Measurements from ENCODE around the gene BRDT.

The BRDT gene

DNA sequence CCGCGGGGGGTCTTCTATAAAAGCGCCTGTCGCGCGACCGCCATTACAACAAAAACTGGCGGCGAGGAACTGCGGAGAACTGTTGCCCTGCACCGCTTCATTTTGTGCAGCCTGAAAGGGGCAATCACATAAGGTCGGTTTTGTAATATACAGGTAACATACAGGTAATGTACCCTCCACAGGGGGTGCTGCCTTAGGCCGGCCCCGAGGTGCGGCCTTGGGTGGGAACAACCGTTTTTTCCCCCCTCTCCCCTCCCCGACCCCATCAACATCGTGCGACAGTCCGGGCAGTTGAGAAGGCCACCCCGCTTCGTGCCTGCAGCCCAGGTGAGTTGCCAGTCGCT lies at the start of gene BRDT:
Gene BRDT (plus strand): TSS at position 46 of the 344 bp plus-strand sequence. CDS start 13,354 bp downstream, outside the sequence.
- no peak for DNase-seq

DNA sequence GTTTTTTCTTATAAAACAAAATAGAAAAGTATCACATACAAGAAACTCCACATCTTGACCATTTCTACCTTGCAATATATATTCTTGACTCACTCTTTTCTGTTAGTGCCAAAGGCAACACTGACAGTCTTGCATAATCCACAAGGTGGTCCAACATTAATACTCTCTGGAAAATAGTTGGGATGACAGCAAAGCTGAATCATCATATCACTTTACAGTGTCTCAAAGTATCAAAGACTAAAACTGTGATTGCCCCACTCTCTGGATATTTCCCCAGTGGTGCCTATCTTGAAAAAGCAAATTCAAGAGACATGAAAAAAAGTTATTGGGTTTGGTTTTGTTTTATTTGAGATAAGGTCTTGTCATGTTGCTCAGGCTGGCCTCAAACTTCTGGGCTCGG lies 48.6 kb upstream of the BRDT start:
- no peak for DNase-seq

- no peak for DNase-seq
Observed at GRCh38 chr1:91901231-91901630, 48.0 kb upstream of the BRDT start.

GRCh38 chr1:91912266-91912665 lies 36.9 kb upstream of the BRDT start:
- no peak for DNase-seq

GRCh38 chr1:91913018-91913417 lies 36.2 kb upstream of the BRDT start:
- DNase-seq, result no peak

GRCh38 chr1:91916046-91916445 lies 33.2 kb upstream of the BRDT start:
- DNase-seq, result no peak

DNA sequence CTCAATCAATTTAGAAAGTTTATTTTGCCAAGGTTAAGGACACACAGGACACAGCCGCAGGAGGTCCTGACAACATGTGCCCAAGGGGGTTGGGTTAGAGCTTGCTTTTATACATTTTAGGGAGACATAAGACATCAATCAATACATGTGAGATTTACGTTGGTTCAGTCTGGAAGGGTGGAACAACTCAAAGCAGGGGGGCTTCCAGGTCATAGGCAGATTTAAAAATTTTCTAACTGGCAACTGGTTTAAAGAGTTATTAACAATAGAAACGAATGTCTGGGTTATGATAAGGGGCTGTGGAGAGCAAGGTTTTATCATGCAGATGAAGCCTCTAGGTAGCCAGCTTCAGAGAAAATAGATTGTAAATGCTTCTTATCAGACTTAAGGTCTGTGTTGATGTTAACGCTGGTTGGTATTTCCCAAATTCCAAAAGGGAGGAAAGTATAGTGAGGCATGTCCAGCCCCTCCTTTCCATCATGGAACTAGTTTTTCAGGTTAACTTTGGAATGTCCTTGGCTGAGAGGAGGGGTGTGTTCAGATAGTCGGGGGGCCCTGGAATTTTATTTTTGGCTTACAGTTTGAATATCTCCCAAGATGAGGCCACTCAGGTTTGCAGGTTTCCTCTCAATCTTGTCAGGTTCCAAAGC lies 32.3 kb upstream of the BRDT start:
- DNase-seq, result no peak

DNA sequence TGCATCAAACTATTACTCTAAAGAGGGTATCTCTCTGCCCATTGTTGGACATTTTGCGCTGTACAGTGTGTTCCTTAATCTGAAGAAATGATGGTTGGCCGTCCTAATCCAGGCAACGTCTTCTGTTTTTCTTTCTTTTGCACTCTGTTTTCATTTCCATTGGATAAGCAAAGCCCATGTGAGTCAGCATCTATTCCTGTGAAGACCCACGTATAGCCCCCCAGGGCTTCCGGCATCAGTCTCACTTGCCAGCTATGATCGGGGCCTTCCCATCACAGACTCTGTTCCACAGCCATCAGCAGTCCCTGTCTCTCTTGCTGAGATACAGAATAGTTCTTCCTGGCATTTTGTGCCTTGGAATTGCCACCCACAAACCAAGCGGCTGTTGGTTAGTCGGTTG lies 29.2 kb upstream of the BRDT start:
- no peak for DNase-seq

DNA sequence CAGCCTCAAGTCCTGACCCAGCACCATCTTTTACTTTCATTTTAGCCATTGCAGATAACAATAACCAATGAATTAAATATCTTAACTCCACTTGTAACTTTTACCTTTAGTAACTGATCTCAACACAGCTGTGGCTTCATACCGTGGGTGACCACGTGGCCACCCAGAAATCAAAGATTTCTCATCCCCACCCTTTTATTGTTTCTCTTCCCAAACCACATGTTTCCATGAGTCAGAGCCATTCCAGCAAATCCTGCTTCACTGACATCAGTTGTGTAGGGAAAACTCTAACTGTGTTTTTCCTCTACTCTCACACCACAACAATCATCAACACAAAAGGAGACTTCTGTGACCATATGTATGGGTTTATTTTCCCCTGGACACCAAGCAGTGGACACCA lies 25.1 kb upstream of the BRDT start:
- DNase-seq, result no peak

- DNase-seq, result no peak
Observed at GRCh38 chr1:91925644-91926435, 23.4 kb upstream of the BRDT start.

DNA sequence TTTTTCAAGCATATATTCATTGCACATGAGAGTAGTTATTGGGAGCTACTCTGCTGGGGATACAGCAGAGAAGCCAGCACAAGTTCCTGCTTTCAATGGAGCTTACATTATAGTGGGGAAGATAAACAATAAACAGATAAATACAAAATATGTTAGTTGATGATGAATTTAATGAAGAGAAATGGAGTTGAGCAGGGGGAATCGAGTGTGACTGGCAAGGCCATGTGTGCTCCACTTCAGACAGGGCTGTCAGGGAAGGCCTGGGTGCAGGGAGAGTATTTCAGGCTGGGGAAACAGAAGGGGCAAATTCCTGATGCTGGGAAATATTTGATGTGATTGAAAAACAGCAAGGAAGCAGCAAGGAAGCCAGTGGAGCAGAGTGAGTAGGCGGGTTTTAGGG lies 21.2 kb upstream of the BRDT start:
- DNase-seq, result no peak

- no peak for DNase-seq
Observed at GRCh38 chr1:91929250-91929649, 20.0 kb upstream of the BRDT start.

DNA sequence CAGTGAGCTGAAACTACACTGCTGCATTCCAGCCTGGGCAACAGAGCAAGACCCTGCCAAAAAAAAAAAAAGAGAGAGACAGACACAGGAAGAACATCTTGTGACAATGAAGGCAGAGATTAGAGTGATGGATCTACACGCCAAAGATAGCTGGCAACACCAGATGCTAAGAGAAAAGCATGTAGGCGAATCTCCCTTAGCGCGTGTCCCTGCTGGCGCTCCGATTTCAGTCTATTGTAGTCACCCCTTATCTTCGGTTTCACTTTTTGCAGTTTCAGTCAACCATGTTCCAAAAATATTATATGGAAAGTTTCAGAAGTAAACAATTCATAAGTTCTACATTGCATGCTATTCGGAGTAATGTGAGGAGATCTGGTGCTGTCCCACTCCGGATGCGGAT lies 11.6 kb upstream of the BRDT start:
- no peak for DNase-seq

DNA sequence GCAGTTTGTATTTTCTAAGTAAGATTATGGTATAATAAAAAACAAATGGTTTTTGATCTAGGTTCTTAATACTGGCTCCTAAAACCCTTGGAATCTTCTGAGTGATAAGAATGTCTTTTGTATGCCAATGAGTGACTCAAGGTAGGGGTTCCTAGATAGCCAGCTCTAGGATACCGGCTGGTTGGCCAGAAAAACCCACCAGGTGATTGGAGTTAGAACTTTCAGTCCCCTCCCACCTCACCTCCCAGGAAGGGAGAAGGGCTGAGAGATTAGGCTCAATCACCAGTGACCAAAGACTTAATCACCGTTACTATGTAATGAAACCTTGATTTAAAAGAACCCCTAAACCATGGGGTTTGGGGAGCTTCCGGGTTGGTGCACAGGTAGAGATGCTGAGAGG lies 8.7 kb upstream of the BRDT start:
- DNase-seq, result no peak

DNA sequence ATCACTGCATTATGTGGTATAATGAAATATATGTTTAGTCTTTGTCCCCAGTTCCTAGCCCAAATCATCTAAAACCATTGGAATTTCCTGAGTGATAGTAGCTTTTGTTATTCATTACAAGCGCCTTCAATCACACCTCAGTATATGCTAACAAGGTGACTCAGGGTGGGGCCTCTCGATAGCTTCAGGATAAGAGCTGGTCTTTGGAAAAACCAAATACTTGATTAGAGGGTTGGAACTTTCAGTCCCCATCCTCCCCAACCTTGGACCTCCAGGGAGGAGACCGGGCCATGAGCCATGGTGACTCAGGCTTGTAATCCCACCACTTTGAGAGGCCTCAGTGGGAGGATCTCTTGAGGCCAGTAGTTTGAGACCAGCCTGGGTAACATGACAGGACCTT lies 5.1 kb upstream of the BRDT start:
- no peak for DNase-seq

GRCh38 chr1:91948097-91948496 lies 1.1 kb upstream of the BRDT start:
- DNase-seq, result no peak

- DNase-seq, result no peak
Observed at GRCh38 chr1:91948501-91949355, 473 bp upstream of the BRDT start.

GRCh38 chr1:91952187-91952586 lies 3.0 kb downstream of the BRDT start:
- no peak for DNase-seq

DNA sequence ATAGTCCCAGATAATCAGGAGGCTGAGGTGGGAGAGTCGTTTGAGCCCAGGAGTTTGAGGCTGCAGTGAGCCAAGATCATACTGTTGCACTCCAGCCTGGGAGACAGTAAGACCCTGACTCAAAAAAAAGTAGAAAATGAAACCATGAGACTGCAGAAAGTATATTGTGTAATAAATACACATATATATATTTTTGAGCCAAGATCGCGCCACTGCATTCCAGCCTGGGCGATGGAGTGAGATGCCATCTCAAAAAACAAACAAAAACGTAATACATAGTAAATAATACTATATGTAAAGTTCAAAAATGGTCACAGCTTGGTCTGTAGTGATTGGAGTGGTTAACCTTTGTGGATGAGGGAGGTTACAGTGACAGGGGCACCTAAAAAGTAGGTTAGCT lies 9.7 kb downstream of the BRDT start:
- DNase-seq, result no peak

GRCh38 chr1:91968334-91968733 lies 19.1 kb downstream of the BRDT start:
- DNase-seq, result no peak

DNA sequence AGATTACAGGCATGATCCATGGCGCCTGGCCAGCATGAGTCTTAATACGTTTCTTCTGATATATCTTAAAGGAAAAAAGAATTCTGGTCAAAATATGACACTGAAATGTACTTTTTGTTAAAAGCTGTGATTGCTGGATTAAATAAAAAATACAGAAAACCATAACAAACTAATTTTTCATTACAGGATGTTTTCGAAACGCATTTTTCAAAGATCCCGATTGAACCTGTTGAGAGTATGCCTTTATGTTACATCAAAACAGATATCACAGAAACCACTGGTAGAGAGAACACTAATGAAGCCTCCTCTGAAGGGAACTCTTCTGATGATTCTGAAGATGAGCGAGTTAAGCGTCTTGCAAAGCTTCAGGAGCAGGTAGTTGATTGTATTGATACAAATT lies 30.2 kb downstream of the BRDT start:
- no peak for DNase-seq

DNA sequence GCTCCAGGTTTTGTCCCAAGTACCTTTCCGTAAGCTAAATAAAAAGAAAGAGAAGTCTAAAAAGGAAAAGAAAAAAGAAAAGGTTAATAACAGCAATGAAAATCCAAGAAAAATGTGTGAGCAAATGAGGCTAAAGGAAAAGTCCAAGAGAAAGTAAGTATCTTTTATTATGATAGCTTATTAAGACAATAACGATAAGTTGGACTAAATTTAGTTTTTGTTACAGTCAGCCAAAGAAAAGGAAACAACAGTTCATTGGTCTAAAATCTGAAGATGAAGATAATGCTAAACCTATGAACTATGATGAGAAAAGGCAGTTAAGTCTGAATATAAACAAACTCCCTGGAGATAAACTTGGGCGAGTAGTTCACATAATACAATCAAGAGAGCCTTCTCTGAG lies 31.5 kb downstream of the BRDT start:
- no peak for DNase-seq

DNA sequence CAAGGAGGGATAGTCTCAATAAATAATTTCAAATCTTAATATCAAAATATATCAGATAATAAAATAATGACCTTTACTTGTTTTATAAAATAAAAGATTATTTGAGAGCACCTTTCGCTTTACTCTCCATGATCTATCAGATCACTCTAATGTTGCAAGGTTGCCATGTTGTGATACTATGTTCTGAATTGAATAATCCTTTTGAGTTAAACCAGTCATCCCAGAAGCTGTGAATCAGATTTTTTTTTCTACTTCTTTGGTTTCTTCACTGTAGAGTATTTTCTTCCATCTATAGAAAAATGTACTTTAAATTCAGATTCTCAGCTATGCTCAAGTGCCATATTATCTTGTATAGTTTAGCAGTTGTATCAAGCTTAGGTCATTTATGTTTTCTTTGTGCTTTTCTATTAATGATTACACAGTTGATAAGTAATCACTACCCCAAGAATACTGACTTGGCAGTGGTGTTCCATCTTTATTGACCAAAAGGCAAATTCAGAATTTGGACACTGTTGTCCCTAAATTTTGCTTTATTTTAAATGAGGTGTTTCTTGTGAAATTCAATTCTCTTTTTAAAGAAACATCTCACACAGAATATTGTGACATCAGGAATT lies 32.9 kb downstream of the BRDT start:
- no peak for DNase-seq

DNA sequence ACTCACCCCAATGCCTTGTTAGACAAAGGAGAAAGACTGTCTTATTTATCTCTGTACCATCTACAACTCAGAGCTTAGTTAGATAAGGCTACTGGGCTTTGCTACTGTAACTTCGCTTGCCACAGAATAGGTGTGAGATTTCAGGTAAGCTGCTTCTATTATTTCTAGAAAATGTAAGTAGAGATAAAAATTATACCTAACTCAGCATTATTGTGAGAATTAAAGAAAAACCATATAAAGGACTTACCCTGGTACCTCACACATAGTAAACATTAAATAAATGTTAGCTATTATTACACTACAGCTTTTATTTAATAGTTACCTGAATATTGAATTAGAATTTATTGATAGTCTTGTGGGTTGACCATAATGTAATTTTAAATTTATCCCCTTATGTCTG lies 44.1 kb downstream of the BRDT start:
- DNase-seq, result no peak
